Dedifferentiated amniotic fluid mesenchymal stem cell (primary cell): ENCODE data around the gene PCDHA7.
A peak's percentile ranks its signal among the peaks of the same experiment; 100 is the strongest.
"Not testable (repeated sequence)": the region's sequence is repeated elsewhere in the genome, so short reads cannot be mapped to it uniquely, and the experiment has no call there.

Experiments used
- DNase-seq: peaks from one replicate; pipeline ENCODE4 v3.0.0-alpha.2; 2016; ENCODE audit errors: extremely low spot score

PCDHA7 gene

GRCh38 chr5:140833993-140834392, at the start of gene PCDHA7:
Gene PCDHA7, plus strand, starts transcription at chr5:140834269. Its CDS starts 115 bp downstream, at chr5:140834384.
- peak; percentile 17 for DNase-seq

GRCh38 chr5:140785905-140786686, 48.0 kb upstream of the PCDHA7 start, which contains the start of gene PCDHA1:
Gene PCDHA1, plus strand, starts transcription at chr5:140786140.
- no peak for DNase-seq

DNA sequence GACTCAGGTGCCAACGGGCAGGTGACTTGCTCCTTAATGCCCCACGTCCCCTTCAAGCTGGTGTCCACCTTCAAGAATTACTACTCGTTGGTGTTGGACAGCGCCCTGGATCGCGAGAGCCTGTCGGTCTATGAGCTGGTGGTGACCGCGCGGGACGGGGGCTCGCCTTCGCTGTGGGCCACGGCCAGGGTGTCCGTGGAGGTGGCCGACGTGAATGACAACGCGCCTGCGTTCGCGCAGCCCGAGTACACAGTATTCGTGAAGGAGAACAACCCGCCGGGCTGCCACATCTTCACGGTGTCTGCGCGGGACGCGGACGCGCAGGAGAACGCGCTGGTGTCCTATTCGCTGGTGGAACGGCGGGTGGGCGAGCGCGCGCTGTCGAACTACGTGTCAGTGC, 46.6 kb upstream of the PCDHA7 start:
- DNase-seq = not testable (repeated sequence)

- not testable (repeated sequence) for DNase-seq
Measured at GRCh38 chr5:140787849-140788504, 46.1 kb upstream of the PCDHA7 start.

DNA sequence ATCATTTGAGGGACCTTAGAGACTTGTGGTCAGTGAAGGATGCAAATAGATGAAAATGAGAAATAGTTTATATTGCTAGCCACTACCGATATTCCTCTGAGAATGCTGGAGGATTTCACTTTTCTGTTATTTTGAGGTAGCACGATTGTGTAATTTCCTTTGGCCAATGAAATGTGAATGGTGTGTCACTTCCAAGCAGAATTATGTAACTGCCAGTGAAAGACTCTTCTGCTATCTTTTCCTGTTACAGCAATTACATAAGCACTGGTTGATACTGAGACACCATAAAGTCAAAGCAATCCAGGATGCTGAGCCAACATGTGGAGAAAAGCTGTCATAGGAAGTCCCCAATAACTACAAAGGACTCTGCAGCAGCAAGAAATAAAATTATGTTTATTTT, 43.0 kb upstream of the PCDHA7 start:
- DNase-seq = no peak

- DNase-seq = no peak
Measured at GRCh38 chr5:140794595-140795258, 39.3 kb upstream of the PCDHA7 start, which contains the start of gene PCDHA2. Gene PCDHA2, plus strand, starts transcription at chr5:140794852.

DNA sequence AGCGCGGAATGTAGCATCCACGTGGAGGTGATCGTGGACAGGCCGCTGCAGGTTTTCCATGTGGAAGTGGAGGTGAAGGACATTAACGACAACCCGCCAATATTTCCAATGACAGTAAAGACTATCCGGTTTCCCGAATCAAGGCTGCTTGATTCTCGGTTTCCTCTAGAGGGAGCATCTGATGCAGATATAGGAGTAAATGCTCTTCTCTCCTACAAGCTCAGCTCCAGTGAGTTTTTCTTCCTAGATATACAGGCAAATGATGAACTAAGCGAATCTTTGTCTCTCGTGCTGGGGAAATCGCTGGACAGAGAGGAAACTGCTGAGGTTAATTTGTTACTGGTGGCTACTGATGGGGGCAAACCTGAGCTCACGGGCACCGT, 38.8 kb upstream of the PCDHA7 start:
- no peak for DNase-seq

DNA sequence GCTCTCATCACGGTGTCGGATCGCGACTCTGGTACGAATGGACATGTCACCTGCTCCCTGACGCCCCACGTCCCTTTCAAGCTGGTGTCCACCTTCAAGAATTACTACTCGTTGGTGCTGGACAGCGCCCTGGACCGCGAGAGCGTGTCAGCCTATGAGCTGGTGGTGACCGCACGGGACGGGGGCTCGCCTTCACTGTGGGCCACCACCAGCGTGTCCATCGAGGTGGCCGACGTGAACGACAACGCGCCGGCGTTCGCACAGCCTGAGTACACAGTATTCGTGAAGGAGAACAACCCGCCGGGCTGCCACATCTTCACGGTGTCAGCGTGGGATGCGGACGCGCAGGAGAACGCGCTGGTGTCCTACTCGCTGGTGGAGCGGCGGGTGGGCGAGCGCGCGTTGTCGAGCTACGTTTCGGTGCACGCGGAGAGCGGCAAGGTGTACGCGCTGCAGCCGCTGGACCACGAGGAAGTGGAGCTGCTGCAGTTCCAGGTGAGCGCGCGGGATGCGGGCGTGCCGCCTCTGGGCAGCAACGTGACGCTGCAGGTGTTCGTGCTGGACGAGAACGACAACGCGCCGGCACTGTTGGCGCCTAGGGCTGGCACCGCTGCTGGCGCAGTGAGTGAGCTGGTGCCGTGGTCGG, 37.9 kb upstream of the PCDHA7 start:
- not testable (repeated sequence) for DNase-seq

- no peak for DNase-seq
Measured at GRCh38 chr5:140796718-140797095, 37.4 kb upstream of the PCDHA7 start.

DNA sequence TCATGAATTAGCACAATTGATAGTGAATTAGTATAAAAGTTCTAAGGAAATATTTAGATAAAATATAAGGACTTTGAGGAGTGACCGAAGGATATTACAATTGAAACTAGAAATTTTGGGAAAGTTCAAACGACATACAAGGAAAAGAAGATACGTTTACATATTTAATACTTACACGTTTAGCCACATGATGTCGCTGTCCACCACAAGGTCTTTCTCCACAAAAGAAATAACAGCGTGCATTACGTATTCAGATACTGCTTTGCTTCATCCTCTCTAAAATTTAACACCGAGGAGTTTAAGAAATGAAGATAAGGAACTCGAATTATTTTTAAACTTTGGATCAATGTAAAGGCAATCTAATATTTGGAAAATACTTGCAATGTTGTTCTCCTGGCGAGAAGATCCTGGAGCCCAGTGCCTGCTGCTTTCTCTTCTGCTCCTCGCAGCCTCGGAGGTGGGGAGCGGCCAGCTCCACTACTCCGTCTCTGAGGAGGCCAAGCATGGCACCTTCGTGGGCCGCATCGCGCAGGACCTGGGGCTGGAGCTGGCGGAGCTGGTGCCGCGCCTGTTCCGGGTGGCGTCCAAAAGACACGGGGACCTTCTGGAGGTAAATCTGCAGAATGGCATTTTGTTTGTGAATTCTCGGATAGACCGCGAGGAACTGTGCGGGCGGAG, 33.1 kb upstream of the PCDHA7 start, which contains the start of gene PCDHA3:
Gene PCDHA3, plus strand, starts transcription at position 242 of the 678 bp plus-strand sequence.
- DNase-seq = no peak

- DNase-seq = no peak
Measured at GRCh38 chr5:140801494-140801841, 32.6 kb upstream of the PCDHA7 start.

DNA sequence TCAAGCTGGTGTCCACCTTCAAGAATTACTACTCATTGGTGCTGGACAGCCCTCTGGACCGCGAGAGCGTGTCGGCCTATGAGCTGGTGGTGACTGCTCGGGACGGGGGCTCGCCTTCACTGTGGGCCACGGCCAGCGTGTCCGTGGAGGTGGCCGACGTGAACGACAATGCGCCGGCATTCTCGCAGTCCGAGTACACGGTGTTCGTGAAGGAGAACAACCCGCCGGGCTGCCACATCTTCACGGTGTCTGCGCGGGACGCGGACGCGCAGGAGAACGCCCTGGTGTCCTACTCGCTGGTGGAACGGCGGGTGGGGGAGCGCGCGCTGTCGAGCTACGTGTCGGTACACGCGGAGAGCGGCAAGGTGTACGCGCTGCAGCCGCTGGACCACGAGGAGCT, 31.7 kb upstream of the PCDHA7 start:
- DNase-seq = not testable (repeated sequence)

- no peak for DNase-seq
Measured at GRCh38 chr5:140802781-140803271, 31.2 kb upstream of the PCDHA7 start.

DNA sequence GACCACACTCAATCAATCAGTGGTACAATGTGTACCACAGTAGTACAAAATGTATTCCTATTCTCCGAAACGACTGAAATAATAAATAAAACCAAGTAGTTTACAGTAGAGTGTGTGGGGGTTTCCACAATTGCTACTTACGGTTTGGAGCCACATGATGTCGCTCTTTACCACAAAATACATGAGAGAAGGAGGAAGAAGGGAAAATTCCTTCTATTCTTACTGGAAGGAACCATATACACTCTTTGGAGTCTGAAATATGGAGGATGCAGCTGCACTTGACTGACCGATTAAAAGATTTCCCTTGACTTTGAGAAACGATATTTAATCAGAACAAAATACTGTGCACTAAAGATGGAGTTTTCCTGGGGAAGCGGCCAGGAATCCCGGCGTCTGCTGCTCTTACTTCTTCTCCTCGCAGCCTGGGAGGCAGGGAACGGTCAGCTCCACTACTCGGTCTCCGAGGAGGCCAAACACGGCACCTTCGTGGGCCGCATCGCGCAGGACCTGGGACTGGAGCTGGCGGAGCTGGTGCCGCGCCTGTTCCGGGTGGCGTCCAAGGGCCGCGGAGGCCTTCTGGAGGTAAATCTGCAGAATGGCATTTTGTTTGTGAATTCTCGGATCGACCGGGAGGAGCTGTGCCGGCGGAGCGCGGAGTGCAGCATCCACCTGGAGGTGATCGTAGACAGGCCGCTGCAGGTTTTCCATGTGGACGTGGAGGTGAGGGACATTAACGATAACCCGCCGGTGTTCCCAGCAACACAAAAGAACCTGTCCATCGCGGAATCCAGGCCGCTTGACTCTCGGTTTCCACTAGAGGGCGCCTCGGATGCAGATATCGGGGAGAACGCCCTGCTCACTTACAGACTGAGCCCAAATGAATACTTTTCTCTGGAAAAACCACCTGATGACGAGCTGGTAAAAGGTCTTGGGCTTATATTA, 27.0 kb upstream of the PCDHA7 start, which contains the start of gene PCDHA4:
Gene PCDHA4, plus strand, starts transcription at position 235 of the 942 bp plus-strand sequence.
- DNase-seq = no peak

DNA sequence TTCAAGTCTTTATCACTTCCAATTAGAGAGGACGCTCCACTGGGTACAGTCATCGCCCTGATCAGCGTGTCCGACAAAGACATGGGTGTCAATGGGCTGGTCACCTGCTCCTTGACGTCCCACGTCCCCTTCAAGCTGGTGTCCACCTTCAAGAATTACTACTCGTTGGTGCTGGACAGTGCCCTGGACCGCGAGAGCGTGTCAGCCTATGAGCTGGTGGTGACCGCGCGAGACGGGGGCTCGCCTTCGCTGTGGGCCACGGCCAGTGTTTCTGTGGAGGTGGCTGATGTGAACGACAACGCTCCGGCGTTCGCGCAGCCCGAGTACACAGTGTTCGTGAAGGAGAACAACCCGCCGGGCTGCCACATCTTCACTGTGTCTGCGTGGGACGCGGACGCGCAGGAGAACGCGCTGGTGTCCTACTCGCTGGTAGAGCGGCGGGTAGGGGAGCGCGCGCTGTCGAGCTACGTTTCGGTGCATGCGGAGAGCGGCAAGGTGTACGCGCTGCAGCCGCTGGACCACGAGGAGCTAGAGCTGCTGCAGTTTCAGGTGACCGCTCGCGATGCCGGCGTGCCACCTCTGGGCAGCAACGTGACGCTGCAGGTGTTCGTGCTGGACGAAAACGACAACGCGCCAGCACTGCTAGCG, 25.7 kb upstream of the PCDHA7 start:
- not testable (repeated sequence) for DNase-seq

- no peak for DNase-seq
Measured at GRCh38 chr5:140808889-140809291, 25.2 kb upstream of the PCDHA7 start.

DNA sequence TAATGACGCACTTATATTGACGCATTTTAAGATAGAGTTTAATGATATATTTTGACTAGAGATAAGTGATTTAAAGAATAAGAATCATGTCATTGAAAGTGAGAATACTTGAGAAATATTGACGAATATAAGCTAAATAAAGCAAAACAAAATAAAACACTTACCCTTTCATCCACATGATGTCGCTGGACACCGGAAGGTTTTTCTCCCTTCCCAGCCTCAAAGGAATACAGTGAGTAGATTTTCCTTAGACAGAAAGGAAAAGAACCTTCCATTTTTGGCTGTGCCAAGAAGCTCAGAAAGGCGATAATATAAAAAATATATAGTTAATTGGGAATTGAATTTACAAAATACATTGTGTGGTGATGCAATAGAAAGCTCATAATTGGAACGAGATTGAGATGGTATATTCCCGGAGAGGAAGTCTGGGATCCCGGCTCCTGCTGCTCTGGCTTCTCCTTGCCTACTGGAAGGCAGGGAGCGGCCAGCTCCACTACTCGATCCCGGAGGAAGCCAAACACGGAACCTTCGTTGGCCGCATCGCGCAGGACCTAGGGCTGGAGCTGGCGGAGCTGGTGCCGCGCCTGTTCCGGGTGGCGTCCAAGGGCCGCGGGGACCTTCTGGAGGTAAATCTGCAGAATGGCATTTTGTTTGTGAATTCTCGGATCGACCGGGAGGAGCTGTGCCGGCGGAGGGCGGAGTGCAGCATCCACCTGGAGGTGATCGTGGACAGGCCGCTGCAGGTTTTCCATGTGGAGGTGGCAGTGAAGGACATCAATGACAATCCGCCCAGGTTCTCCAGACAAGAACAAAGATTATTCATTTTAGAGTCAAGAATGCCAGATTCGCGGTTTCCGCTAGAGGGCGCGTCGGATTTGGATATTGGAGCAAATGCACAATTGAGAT, 12.4 kb upstream of the PCDHA7 start, which contains the start of gene PCDHA5:
Gene PCDHA5, plus strand, starts transcription at position 239 of the 906 bp plus-strand sequence.
- no peak for DNase-seq

- DNase-seq = no peak
Measured at GRCh38 chr5:140822281-140822629, 11.8 kb upstream of the PCDHA7 start.
